A549 treated with RU486 at 1 μM for 4 hours (cell line): Measurements from ENCODE around the gene PIGN. TPM values are rescaled to one million over a fixed set of nuclear protein-coding genes. Genes with fewer than 3 reads are reported as not detected.

Experiments
- total RNA-seq: library from RNA; stranded (reverse); fragments of 200-300 nt; extraction: Qiagen RNA extraction; gene quantifications from 5 replicates; pipeline ENCODE4 v1.2.3, GENCODE V29; 2022; ENCODE audit warnings: low read depth

The PIGN gene
- 7.8 to 11.1 TPM (median 9.9 TPM) in 5 replicates for total RNA-seq

GRCh38 chr18:62186774-62187542 is at the start of gene PIGN, which contains the start of gene RELCH:
TSS of gene PIGN (minus strand) at chr18:62187056. CDS start at chr18:62161353, 25,703 bp downstream.
TSS of gene RELCH (plus strand) at chr18:62187255. CDS start at chr18:62187506, 251 bp downstream.

Other genes with a start within 250 kb of the PIGN start
- 9.0 to 14.2 TPM (median 14.1 TPM) in 5 replicates for gene RELCH, start 199 bp upstream of the PIGN start, total RNA-seq
- gene TNFRSF11A, start 138.3 kb upstream of the PIGN start, total RNA-seq = 6.5 to 10.2 TPM (median 8.6 TPM) in 5 replicates